ENCODE data around the gene OR13H1. TPM values are rescaled to one million over a fixed set of nuclear protein-coding genes. Genes with fewer than 3 reads are reported as not detected.
"Not testable (repeated sequence)": the region's sequence is repeated elsewhere in the genome, so short reads cannot be mapped to it uniquely, and the experiment has no call there.

OR13H1 gene, protein sequence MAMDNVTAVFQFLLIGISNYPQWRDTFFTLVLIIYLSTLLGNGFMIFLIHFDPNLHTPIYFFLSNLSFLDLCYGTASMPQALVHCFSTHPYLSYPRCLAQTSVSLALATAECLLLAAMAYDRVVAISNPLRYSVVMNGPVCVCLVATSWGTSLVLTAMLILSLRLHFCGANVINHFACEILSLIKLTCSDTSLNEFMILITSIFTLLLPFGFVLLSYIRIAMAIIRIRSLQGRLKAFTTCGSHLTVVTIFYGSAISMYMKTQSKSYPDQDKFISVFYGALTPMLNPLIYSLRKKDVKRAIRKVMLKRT
- total RNA-seq = not detected

DNA sequence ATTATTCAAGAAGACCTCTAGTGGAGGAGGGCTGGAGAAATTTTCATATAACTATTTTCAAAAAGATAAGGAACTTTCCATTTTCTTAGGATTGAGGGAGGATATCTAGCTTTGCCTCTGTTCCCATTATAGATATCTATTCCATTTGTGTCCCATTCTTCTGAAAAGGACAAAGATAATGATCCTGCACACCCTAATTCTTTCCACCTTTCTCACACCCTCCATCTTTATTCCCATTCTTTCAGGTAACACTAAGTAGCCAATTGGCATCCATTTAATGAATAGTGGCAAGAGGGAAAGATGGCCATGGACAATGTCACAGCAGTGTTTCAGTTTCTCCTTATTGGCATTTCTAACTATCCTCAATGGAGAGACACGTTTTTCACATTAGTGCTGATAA lies at the start of gene OR13H1:
TSS of gene OR13H1 (plus strand) at position 301 of the 400 bp plus-strand sequence. CDS start at position 301, 0 bp downstream.
- H3K4me1 Mint-ChIP-seq = no peaks in the 10 kb centered on the region
- no peaks in the 10 kb centered on the region for H3K9me3 Mint-ChIP-seq
- peaks cover 10% of the 10 kb centered on the region for H3K27me3 Mint-ChIP-seq
- no peak for DNase-seq
- H3K4me3 Mint-ChIP-seq = no peak within 1 kb of the TSS
- no peaks in the 10 kb centered on the region for H3K36me3 Mint-ChIP-seq
- no peak within 1 kb of the TSS for H3K27ac Mint-ChIP-seq

DNA sequence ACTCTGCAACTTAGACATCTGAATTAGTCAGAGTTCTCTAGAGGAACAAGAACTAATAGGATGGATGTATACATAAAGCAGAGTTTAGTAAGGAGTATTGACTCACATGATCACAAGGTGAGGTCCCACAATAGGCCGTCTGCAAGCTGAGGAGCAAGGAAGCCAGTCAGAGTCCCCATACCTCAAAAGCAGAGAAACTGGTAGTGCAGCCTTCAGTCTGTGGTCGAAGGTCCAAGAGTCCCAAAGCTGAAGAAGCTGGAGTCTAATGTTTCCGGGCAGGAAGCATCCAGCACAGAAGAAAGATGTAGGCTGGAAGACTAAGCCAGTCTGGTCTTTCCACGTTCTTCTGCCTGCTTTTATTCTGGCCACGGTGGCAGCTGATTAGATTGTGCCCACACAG lies 42.3 kb upstream of the OR13H1 start:
- not testable (repeated sequence) for H3K9me3 Mint-ChIP-seq, DNase-seq, H3K27me3 Mint-ChIP-seq, H3K4me1 Mint-ChIP-seq, H3K27ac Mint-ChIP-seq, H3K36me3 Mint-ChIP-seq, H3K4me3 Mint-ChIP-seq

DNA sequence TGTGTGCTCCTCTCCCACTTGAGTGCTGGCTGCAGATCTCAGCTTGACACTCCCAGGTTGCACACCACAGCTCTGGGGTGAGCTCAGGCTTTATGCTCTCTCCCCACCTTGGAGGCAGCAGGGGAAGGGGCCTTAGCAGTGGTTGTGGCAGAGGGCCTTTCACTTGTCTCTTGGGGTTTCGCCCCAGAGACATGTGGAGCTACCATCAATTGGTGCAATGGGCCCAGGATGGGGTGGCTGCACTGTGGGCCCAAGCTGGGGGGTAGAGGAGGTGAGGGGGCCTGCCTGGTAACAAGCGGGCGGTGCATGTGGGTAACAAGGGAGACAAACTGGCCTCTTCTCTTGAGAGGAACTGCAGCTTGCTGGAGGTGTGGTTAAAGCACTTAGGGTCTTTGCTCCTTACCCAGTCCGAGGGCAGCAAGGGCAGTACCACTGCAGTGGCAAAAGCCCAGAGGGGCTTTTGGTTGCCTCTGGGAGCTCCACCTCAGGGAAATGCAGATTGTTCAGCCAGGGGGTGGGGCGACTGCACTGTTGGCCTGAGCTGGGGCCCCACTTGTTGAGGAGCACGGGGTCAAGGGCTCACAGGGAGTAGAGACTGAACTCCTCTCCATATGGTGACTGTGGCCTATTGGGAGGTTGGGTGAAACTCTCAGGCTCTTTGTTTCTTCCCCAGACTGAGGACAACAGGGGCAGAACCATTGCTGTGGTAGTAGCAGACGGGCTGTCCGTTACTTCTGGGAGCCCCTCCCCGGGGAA lies 30.5 kb upstream of the OR13H1 start:
- Mint-ChIP-seq H3K4me1 (no peaks in the 10 kb centered on the region), H3K9me3 (no peaks in the 10 kb centered on the region), H3K36me3 (no peaks in the 10 kb centered on the region), H3K27me3 (no peaks in the 10 kb centered on the region), H3K27ac (no peak overlapping the region), H3K4me3 (no peak overlapping the region)
- no peak for DNase-seq

DNA sequence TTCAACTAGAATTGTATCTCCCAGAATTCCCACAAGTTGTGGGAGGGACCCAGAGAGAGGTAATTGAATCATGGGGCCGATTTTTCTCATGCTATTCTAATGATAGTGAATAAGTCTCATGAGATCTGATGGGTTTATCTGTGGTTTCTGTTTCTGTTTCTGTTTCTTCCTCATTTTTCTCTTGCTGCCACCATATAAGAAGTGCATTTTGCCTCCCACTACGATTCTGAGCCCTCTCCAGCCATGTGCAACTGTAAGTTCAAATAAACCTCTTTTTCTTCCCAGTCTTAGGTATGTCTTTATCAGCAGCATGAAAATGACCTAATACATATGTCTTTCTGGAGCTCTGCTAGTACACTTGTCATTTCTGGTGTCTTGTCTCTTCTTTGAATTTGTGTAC lies 22.1 kb upstream of the OR13H1 start:
- peaks cover 4% of the 10 kb centered on the region for H3K27me3 Mint-ChIP-seq
- no peak for DNase-seq
- H3K36me3 Mint-ChIP-seq = no peaks in the 10 kb centered on the region
- no peak overlapping the region for H3K27ac Mint-ChIP-seq
- no peaks in the 10 kb centered on the region for H3K4me1 Mint-ChIP-seq
- no peaks in the 10 kb centered on the region for H3K9me3 Mint-ChIP-seq
- H3K4me3 Mint-ChIP-seq = no peak overlapping the region

DNA sequence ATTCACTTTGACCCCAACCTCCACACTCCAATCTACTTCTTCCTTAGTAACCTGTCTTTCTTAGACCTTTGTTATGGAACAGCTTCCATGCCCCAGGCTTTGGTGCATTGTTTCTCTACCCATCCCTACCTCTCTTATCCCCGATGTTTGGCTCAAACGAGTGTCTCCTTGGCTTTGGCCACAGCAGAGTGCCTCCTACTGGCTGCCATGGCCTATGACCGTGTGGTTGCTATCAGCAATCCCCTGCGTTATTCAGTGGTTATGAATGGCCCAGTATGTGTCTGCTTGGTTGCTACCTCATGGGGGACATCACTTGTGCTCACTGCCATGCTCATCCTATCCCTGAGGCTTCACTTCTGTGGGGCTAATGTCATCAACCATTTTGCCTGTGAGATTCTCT lies 344 bp downstream of the OR13H1 start:
- H3K36me3 Mint-ChIP-seq = no peaks in the 10 kb centered on the region
- no peak for DNase-seq
- no peak overlapping the region for H3K27ac Mint-ChIP-seq
- no peaks in the 10 kb centered on the region for H3K9me3 Mint-ChIP-seq
- H3K4me3 Mint-ChIP-seq = no peak overlapping the region
- no peaks in the 10 kb centered on the region for H3K4me1 Mint-ChIP-seq
- peaks cover 10% of the 10 kb centered on the region for H3K27me3 Mint-ChIP-seq

DNA sequence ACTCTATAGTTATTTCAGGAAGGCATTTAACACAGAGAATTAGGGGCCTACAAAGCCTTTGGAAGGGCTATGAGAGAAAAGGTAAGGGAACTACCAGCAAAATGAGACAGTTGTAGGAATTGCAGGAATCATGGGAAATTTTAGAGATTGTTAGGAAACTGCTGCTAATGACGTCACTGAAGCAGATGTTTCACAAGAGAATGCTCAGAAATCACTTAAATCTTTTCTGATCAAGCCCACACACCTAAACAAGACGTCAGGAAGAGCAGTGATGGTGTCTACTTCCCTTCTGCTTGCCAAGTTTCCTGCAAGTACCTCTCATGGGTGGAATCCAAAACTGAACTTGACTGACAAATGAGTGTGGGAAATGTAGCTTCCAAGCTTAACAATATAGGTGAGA lies 5.1 kb downstream of the OR13H1 start:
- Mint-ChIP-seq H3K27me3 (peaks cover 6% of the 10 kb centered on the region), H3K9me3 (no peaks in the 10 kb centered on the region), H3K4me3 (no peak overlapping the region), H3K4me1 (no peaks in the 10 kb centered on the region), H3K36me3 (no peaks in the 10 kb centered on the region), H3K27ac (no peak overlapping the region)
- no peak for DNase-seq

DNA sequence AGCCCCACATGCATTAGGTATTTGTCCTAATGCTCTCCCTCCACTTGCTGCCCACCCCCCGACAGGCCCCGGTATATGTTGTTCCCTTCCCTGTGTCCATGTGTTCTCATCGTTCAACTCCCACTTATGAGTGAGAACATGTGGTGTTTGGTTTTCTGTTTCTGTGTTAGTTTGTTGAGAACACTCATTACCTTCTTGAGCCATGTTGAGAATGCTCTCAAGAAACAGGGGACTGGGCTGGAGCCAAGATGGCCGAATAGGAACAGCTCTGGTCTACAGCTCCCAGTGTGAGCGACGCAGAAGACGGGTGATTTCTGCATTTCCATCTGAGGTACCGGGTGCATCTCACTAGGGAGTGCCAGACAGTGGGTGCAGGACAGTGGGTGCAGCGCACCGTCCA lies 8.6 kb downstream of the OR13H1 start:
- H3K27ac Mint-ChIP-seq, H3K4me3 Mint-ChIP-seq, H3K9me3 Mint-ChIP-seq, DNase-seq, H3K4me1 Mint-ChIP-seq, H3K36me3 Mint-ChIP-seq, H3K27me3 Mint-ChIP-seq: not testable (repeated sequence)

DNA sequence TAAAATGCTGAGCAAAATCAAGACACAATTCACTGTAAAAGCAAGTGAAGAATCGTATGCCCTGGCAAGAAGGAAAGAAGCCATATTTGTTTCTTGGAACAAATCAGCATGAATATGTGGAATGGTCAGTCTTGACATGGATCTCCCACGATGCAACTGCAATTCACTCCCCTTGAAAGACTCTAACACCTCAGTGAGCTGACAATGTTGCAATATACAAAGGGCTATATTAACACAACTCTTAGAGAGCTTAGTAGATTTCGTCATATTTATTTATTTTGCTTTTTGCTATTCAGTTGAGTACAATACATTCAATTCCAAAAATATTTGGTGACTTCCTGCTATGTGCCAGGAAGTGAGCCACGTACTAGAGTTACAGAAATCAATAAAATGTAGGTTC lies 14.7 kb downstream of the OR13H1 start:
- Mint-ChIP-seq H3K4me3 (no peak overlapping the region), H3K27me3 (no peaks in the 10 kb centered on the region), H3K9me3 (no peaks in the 10 kb centered on the region), H3K36me3 (no peaks in the 10 kb centered on the region), H3K27ac (no peak overlapping the region), H3K4me1 (no peaks in the 10 kb centered on the region)
- DNase-seq = no peak

DNA sequence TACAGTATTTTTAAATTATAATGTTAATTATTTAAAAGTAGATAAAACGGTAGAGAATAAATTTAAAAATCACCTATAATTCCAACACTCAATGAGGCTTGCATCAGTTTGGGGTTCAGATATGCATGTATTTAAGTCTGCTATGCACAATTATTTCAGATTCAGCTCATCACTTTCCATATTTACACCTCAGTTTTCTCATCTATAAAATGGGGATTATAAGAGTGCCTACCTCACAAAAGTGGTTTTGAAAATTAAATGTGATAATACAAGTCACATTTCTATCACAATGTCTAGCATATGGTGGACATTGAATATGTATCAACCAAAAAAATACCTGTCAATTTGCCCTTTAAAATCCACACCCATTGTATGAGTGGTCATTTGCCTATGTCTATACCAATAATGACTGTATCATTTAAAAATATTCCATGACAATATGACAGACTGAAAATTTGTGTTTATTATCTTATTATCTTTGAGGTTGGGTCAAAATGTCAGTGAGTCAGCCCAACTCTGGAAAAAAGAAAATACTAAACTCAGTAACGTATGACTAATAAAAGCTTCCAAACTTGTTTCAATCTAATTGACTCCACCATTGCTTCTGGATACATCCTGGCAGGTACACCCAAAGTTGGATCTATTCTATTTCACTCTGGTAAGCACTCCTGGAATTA lies 20.8 kb downstream of the OR13H1 start:
- H3K27ac Mint-ChIP-seq = no peak overlapping the region
- H3K9me3 Mint-ChIP-seq = no peaks in the 10 kb centered on the region
- no peak overlapping the region for H3K4me3 Mint-ChIP-seq
- no peaks in the 10 kb centered on the region for H3K4me1 Mint-ChIP-seq
- DNase-seq = no peak
- no peaks in the 10 kb centered on the region for H3K36me3 Mint-ChIP-seq
- peaks cover 4% of the 10 kb centered on the region for H3K27me3 Mint-ChIP-seq

DNA sequence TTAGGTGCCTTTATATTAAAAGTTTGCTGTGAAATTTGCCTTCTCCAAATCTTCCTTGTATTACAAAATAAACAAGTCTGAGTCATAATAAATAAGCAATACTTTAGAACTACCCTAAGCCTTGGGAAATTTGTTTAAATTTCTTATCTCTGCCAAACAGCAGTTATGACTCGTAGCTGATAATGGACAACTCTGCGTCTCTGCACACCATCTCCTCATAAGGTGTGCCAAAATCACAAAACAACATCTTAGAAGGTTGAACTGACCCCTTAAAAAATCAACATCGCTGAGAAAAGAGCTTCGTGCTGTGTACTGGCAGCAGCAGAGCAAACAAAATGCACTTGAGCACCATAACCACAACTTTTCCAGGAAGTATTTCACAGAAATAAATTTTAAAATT lies 22.0 kb downstream of the OR13H1 start:
- Mint-ChIP-seq H3K27me3 (peaks cover 4% of the 10 kb centered on the region), H3K9me3 (no peaks in the 10 kb centered on the region), H3K27ac (no peak overlapping the region), H3K36me3 (no peaks in the 10 kb centered on the region), H3K4me3 (no peak overlapping the region), H3K4me1 (no peaks in the 10 kb centered on the region)
- DNase-seq = no peak

DNA sequence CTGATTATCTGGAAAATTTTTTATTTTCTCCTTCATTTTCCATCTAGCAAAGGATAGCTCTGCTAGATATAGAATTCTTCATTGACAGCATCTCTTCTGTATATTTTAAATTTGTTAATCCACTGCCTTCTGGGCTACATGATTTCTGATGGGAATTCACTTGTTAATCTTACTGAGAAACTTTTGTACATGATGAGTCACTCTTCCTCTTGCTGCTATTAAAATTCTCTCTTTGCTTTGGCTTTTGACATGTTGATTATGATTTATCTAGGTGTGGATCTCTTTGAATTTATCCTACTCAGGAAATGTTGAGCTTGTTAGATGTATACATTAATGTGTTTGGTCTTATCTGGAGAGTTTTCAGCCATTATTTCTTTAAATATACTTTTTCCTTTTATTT lies 27.5 kb downstream of the OR13H1 start:
- no peak overlapping the region for H3K27ac Mint-ChIP-seq
- peaks cover 9% of the 10 kb centered on the region for H3K27me3 Mint-ChIP-seq

DNA sequence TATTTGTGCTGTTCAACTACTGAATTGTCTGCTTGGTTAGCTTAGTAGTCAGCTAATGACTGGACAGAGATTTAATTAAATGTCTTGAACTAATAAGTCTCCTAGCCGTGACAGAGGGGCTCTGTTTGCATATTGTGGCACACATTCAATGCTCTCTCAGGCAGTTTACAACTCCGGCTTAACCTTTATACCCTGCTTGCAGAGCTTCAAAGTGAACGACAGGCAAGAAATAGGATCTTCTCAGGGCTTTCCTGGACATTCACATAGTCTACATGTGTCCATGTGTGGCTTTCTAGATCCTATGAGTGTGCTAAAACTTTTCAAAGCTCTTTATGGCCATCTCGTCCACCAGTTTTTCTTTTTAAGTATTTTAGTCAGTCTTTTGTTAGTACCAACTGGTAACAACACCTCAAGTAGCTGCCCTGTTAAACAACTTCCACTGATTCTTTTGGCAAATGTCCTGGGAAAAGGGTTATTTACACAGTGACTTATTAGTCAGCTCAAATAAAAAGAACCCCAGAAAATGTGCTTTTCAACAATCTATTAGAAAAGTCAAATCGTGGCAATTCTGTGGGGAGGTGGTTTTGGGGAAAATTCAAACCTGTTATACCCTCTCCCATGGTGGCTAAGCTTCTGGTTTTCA lies 28.6 kb downstream of the OR13H1 start:
- Mint-ChIP-seq H3K27ac (no peak overlapping the region), H3K4me3 (no peak overlapping the region), H3K9me3 (no peaks in the 10 kb centered on the region), H3K4me1 (no peaks in the 10 kb centered on the region), H3K36me3 (no peaks in the 10 kb centered on the region), H3K27me3 (peaks cover 9% of the 10 kb centered on the region)
- no peak for DNase-seq

More for the DNA sequence above, 27.5 kb downstream of the OR13H1 start:
- Mint-ChIP-seq H3K4me3 (no peak overlapping the region), H3K36me3 (no peaks in the 10 kb centered on the region), H3K4me1 (no peaks in the 10 kb centered on the region), H3K9me3 (no peaks in the 10 kb centered on the region)
- no peak for DNase-seq

DNA sequence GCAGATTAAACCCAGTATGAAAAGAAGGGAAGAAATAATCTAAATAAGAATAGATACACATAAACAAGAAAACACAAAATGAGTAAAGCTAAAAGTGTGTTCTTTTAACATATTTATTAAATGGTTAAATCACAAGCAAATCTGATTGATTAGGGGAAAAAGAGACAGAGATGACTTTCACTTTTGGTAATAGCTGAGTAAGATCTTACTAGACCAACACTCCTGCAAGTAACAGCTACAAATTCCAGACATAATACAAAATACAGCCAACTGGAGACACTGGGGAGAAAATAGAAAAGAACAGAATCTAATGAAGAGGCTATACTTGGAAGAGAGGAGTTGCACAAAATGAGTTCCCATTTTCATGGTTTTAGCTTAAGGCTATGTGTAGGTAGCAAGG lies 33.5 kb downstream of the OR13H1 start:
- Mint-ChIP-seq H3K4me1 (no peaks in the 10 kb centered on the region), H3K4me3 (no peak overlapping the region), H3K27ac (no peak overlapping the region), H3K36me3 (no peaks in the 10 kb centered on the region), H3K27me3 (peaks cover 4% of the 10 kb centered on the region), H3K9me3 (no peaks in the 10 kb centered on the region)
- no peak for DNase-seq

DNA sequence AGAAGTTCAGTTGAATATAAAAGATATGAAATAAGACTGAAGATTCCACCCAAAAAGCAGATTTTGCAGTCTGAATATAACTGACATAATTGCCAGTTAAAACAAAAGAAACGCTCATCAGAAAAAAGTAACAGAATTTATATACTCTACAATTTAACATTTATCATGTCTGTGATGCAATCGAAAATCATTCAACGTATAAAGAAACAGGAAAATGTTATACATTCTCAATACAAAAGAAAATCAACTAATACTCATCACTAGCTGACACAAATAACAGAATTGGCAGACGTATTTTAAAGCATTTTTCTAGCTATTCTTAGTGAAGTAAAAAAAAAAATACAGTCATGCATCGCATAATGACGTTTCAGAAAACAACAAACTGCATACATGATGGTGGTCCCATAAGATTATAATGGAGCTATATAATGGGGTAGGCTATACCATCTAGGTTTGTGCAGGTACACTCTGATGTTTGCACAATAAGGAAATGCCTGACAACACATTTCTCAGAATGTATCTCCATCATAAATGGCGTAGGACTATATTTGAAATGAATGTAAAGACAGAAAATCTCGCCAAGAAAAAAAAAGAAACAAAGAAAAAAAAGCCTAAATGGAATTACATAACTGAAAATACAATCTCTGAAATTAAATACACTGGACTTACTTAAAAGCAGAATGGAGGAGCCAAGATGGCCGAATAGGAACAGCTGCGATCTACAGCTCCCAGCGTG lies 34.3 kb downstream of the OR13H1 start:
- peaks cover 4% of the 10 kb centered on the region for H3K27me3 Mint-ChIP-seq
- DNase-seq = no peak
- no peaks in the 10 kb centered on the region for H3K36me3 Mint-ChIP-seq
- H3K4me1 Mint-ChIP-seq = no peaks in the 10 kb centered on the region
- no peak overlapping the region for H3K27ac Mint-ChIP-seq
- H3K4me3 Mint-ChIP-seq = no peak overlapping the region
- no peaks in the 10 kb centered on the region for H3K9me3 Mint-ChIP-seq

All from activated naive CD8-positive, alpha-beta T cell treated with anti-CD3 and anti-CD28 coated beads for 36 hours (primary cell).